Fibroblast of upper back skin (primary cell): ENCODE results near the gene ANKRD44.

Experiments used
- DNase-seq: peaks from one replicate; pipeline ENCODE4 v3.0.0-alpha.2; 2013

The ANKRD44 gene

GRCh38 chr2:196971574-196972279 lies 338.9 kb downstream of the ANKRD44 start:
- no peak for DNase-seq

- no peak for DNase-seq
Observed at GRCh38 chr2:196970099-196970498, 340.5 kb downstream of the ANKRD44 start.

GRCh38 chr2:196968516-196968915 lies 342.1 kb downstream of the ANKRD44 start:
- DNase-seq: no peak

GRCh38 chr2:196967775-196968174 lies 342.8 kb downstream of the ANKRD44 start:
- DNase-seq: no peak

- peak; percentile 78 for DNase-seq
Observed at GRCh38 chr2:196967116-196967515, 343.5 kb downstream of the ANKRD44 start.

- no peak for DNase-seq
Observed at GRCh38 chr2:196966061-196966460, 344.5 kb downstream of the ANKRD44 start.

GRCh38 chr2:196965651-196966050 lies 344.9 kb downstream of the ANKRD44 start:
- no peak for DNase-seq

- no peak for DNase-seq
Observed at GRCh38 chr2:196963961-196964360, 346.6 kb downstream of the ANKRD44 start.

GRCh38 chr2:196963043-196963442 lies 347.5 kb downstream of the ANKRD44 start:
- DNase-seq: no peak

GRCh38 chr2:196962325-196962724 lies 348.3 kb downstream of the ANKRD44 start:
- no peak for DNase-seq

- DNase-seq: no peak
Observed at GRCh38 chr2:196961889-196962288, 348.7 kb downstream of the ANKRD44 start.

GRCh38 chr2:196959734-196960338 lies 350.7 kb downstream of the ANKRD44 start:
- no peak for DNase-seq

- no peak for DNase-seq
Observed at GRCh38 chr2:196959281-196959680, 351.3 kb downstream of the ANKRD44 start.

- no peak for DNase-seq
Observed at GRCh38 chr2:196957881-196958525, 352.6 kb downstream of the ANKRD44 start.

- no peak for DNase-seq
Observed at GRCh38 chr2:196957442-196957841, 353.1 kb downstream of the ANKRD44 start.

- no peak for DNase-seq
Observed at GRCh38 chr2:196956069-196956468, 354.5 kb downstream of the ANKRD44 start.

GRCh38 chr2:196955036-196955435 lies 355.5 kb downstream of the ANKRD44 start:
- DNase-seq: no peak

- DNase-seq: no peak
Observed at GRCh38 chr2:196954001-196954400, 356.6 kb downstream of the ANKRD44 start.

GRCh38 chr2:196952936-196953335 lies 357.6 kb downstream of the ANKRD44 start:
- DNase-seq: no peak

GRCh38 chr2:196951973-196952372 lies 358.6 kb downstream of the ANKRD44 start:
- DNase-seq: no peak

- no peak for DNase-seq
Observed at GRCh38 chr2:196949116-196949515, 361.5 kb downstream of the ANKRD44 start.

GRCh38 chr2:196944570-196944969 lies 366.0 kb downstream of the ANKRD44 start:
- no peak for DNase-seq

- DNase-seq: no peak
Observed at GRCh38 chr2:196941398-196942078, 369.0 kb downstream of the ANKRD44 start.

- DNase-seq: peak; percentile 85
Observed at GRCh38 chr2:196939371-196939770, 371.2 kb downstream of the ANKRD44 start.
